Measurements from ENCODE around the gene ACSBG1.
A peak's percentile ranks its signal among the peaks of the same experiment; 100 is the strongest.

ACSBG1 gene

GRCh38 chr15:78130466-78131294, 103.7 kb downstream of the ACSBG1 start:
- no peak for TF ChIP-seq CTCF (conservative IDR thresholded peaks at IDR 0.05; ENCODE audit: low read depth, low read length)
- H3K4me3 ChIP-seq (ENCODE audit: low read length): peak overlapping the region; percentile 17

GRCh38 chr15:78129751-78130287, 104.5 kb downstream of the ACSBG1 start:
- no peak for TF ChIP-seq CTCF (conservative IDR thresholded peaks at IDR 0.05; ENCODE audit: low read depth, low read length)
- no peak overlapping the region for H3K4me3 ChIP-seq (ENCODE audit: low read length)
- DNase-seq (ENCODE audit: low read depth): no peak

More at GRCh38 chr15:78130466-78131294, 103.7 kb downstream of the ACSBG1 start:
- no peak for DNase-seq (ENCODE audit: low read depth)

- no peak overlapping the region for H3K4me3 ChIP-seq (ENCODE audit: low read length)
- no peak for DNase-seq (ENCODE audit: low read depth)
- TF ChIP-seq CTCF (conservative IDR thresholded peaks at IDR 0.05; ENCODE audit: low read depth, low read length): no peak
Observed at GRCh38 chr15:78129077-78129750, 105.2 kb downstream of the ACSBG1 start.

GRCh38 chr15:78127882-78128281, 106.5 kb downstream of the ACSBG1 start:
- no peak overlapping the region for H3K4me3 ChIP-seq (ENCODE audit: low read length)
- no peak for TF ChIP-seq CTCF (conservative IDR thresholded peaks at IDR 0.05; ENCODE audit: low read depth, low read length)
- DNase-seq (ENCODE audit: low read depth): no peak

- no peak overlapping the region for H3K4me3 ChIP-seq (ENCODE audit: low read length)
- no peak for TF ChIP-seq CTCF (conservative IDR thresholded peaks at IDR 0.05; ENCODE audit: low read depth, low read length)
- DNase-seq (ENCODE audit: low read depth): no peak
Observed at GRCh38 chr15:78125267-78125666, 109.1 kb downstream of the ACSBG1 start.

GRCh38 chr15:78120523-78120922, 113.8 kb downstream of the ACSBG1 start:
- H3K4me3 ChIP-seq (ENCODE audit: low read length): no peak overlapping the region
- no peak for TF ChIP-seq CTCF (conservative IDR thresholded peaks at IDR 0.05; ENCODE audit: low read depth, low read length)
- no peak for DNase-seq (ENCODE audit: low read depth)

Measured in retinal pigment epithelial cell (primary cell).